ENCODE measurements around the gene TP53BP1.
"Not testable (repeated sequence)": the region's sequence is repeated elsewhere in the genome, so short reads cannot be mapped to it uniquely, and the experiment has no call there.

The TP53BP1 gene

GRCh38 chr15:43402255-43402654 is 90.7 kb downstream of the TP53BP1 start:
- H3K27ac ChIP-seq (ENCODE audit: insufficient read depth, low read depth, low read length, poor library complexity, severe bottlenecking): no peak overlapping the region
- H3K9me3 ChIP-seq (ENCODE audit: control insufficient read depth, low read length): no peaks in the 10 kb centered on the region
- H3K36me3 ChIP-seq (ENCODE audit: control insufficient read depth, insufficient read depth, low read length): peaks cover 50% of the 10 kb centered on the region
- no peak overlapping the region for H3K4me3 ChIP-seq (ENCODE audit: insufficient read depth, low read depth, low read length)
- no peaks in the 10 kb centered on the region for H3K4me1 ChIP-seq (ENCODE audit: control insufficient read depth, insufficient read depth, low read length)
- H3K27me3 ChIP-seq (ENCODE audit: control insufficient read depth, insufficient read depth, low read length, poor library complexity, severe bottlenecking): no peaks in the 10 kb centered on the region
- 98% methylated on average over 3 of the region's 3 CpGs for WGBS, 2 experiments

GRCh38 chr15:43393592-43393991 is 99.4 kb downstream of the TP53BP1 start:
- not testable (repeated sequence) for H3K4me1 ChIP-seq (ENCODE audit: control insufficient read depth, insufficient read depth, low read length); H3K4me3 ChIP-seq (ENCODE audit: insufficient read depth, low read depth, low read length); H3K27me3 ChIP-seq (ENCODE audit: control insufficient read depth, insufficient read depth, low read length, poor library complexity, severe bottlenecking); H3K9me3 ChIP-seq (ENCODE audit: control insufficient read depth, low read length); H3K27ac ChIP-seq (ENCODE audit: insufficient read depth, low read depth, low read length, poor library complexity, severe bottlenecking)
- WGBS, 2 experiments: 89 to 98% methylated on average over 4 of the region's 6 CpGs
- peaks cover 23% of the 10 kb centered on the region for H3K36me3 ChIP-seq (ENCODE audit: control insufficient read depth, insufficient read depth, low read length)

GRCh38 chr15:43390723-43391122 is 102.2 kb downstream of the TP53BP1 start:
- Histone ChIP-seq H3K27ac (ENCODE audit: insufficient read depth, low read depth, low read length, poor library complexity, severe bottlenecking) (no peak overlapping the region), H3K4me3 (ENCODE audit: insufficient read depth, low read depth, low read length) (no peak overlapping the region), H3K36me3 (ENCODE audit: control insufficient read depth, insufficient read depth, low read length) (peaks cover 18% of the 10 kb centered on the region), H3K9me3 (ENCODE audit: control insufficient read depth, low read length) (no peaks in the 10 kb centered on the region), H3K27me3 (ENCODE audit: control insufficient read depth, insufficient read depth, low read length, poor library complexity, severe bottlenecking) (no peaks in the 10 kb centered on the region), H3K4me1 (ENCODE audit: control insufficient read depth, insufficient read depth, low read length) (no peaks in the 10 kb centered on the region)
- 88 to 95% methylated on average over 8 of the region's 8 CpGs for WGBS, 2 experiments

DNA sequence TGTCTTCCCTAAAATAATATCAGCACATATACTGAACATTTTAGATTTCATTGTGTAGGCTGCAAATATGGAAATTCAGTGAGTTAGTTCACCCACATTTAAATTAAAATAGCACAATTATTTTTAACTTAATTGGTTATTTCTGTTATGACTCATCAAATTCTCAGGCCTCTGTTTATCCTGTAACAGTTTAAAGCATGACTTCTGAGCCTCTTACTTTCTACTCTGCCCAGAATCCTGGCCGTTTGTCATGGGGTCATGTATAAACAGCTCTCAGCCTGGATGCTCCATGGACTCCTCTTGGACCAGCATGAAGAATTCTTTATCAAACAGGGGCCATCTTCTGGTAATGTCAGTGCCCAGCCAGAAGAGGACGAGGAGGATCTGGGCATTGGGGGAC is 109.9 kb downstream of the TP53BP1 start:
- H3K36me3 ChIP-seq (ENCODE audit: control insufficient read depth, insufficient read depth, low read length): peaks cover 34% of the 10 kb centered on the region
- H3K4me3 ChIP-seq (ENCODE audit: insufficient read depth, low read depth, low read length): no peak overlapping the region
- 90 to 93% methylated on average over 2 of the region's 2 CpGs for WGBS, 2 experiments
- no peaks in the 10 kb centered on the region for H3K27me3 ChIP-seq (ENCODE audit: control insufficient read depth, insufficient read depth, low read length, poor library complexity, severe bottlenecking)
- H3K27ac ChIP-seq (ENCODE audit: insufficient read depth, low read depth, low read length, poor library complexity, severe bottlenecking): no peak overlapping the region
- no peaks in the 10 kb centered on the region for H3K9me3 ChIP-seq (ENCODE audit: control insufficient read depth, low read length)
- no peaks in the 10 kb centered on the region for H3K4me1 ChIP-seq (ENCODE audit: control insufficient read depth, insufficient read depth, low read length)

- WGBS, 2 experiments: 96 to 98% methylated on average over 3 to 4 of the region's 4 CpGs
- H3K27me3 ChIP-seq (ENCODE audit: control insufficient read depth, insufficient read depth, low read length, poor library complexity, severe bottlenecking): no peaks in the 10 kb centered on the region
- H3K4me1 ChIP-seq (ENCODE audit: control insufficient read depth, insufficient read depth, low read length): no peaks in the 10 kb centered on the region
- H3K4me3 ChIP-seq (ENCODE audit: insufficient read depth, low read depth, low read length): no peak overlapping the region
- H3K9me3 ChIP-seq (ENCODE audit: control insufficient read depth, low read length): no peaks in the 10 kb centered on the region
- no peak overlapping the region for H3K27ac ChIP-seq (ENCODE audit: insufficient read depth, low read depth, low read length, poor library complexity, severe bottlenecking)
- peaks cover 33% of the 10 kb centered on the region for H3K36me3 ChIP-seq (ENCODE audit: control insufficient read depth, insufficient read depth, low read length)
Observed at GRCh38 chr15:43382310-43382709, 110.6 kb downstream of the TP53BP1 start.

DNA sequence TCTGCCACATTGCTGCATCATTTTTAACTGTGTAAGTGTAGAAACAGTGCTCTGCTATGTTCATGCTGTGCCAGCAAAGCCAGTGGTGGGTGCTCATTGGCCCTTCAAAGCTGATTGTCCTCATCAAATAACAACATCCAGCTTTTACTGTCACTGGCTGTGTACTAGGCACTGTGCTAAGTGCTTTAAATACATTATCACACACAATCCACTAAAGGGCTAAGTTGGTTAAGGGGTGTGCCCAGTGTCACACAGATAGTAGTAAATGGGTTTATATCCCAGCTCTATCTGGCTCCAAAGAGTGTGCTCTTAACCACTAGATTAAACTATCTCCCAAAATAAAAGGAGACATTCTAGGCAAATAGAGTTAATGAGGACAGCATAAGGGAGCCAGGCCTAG is 114.4 kb downstream of the TP53BP1 start:
- Histone ChIP-seq H3K9me3 (ENCODE audit: control insufficient read depth, low read length) (no peaks in the 10 kb centered on the region), H3K4me3 (ENCODE audit: insufficient read depth, low read depth, low read length) (no peak overlapping the region), H3K27me3 (ENCODE audit: control insufficient read depth, insufficient read depth, low read length, poor library complexity, severe bottlenecking) (no peaks in the 10 kb centered on the region), H3K36me3 (ENCODE audit: control insufficient read depth, insufficient read depth, low read length) (peaks cover 28% of the 10 kb centered on the region), H3K4me1 (ENCODE audit: control insufficient read depth, insufficient read depth, low read length) (no peaks in the 10 kb centered on the region), H3K27ac (ENCODE audit: insufficient read depth, low read depth, low read length, poor library complexity, severe bottlenecking) (no peak overlapping the region)

GRCh38 chr15:43376017-43376705 is 116.8 kb downstream of the TP53BP1 start:
- no peak overlapping the region for H3K27ac ChIP-seq (ENCODE audit: insufficient read depth, low read depth, low read length, poor library complexity, severe bottlenecking)
- peaks cover 23% of the 10 kb centered on the region for H3K36me3 ChIP-seq (ENCODE audit: control insufficient read depth, insufficient read depth, low read length)
- no peaks in the 10 kb centered on the region for H3K9me3 ChIP-seq (ENCODE audit: control insufficient read depth, low read length)
- WGBS, 2 experiments: 82 to 87% methylated on average over 13 of the region's 13 CpGs
- H3K4me1 ChIP-seq (ENCODE audit: control insufficient read depth, insufficient read depth, low read length): peaks cover 4% of the 10 kb centered on the region
- H3K27me3 ChIP-seq (ENCODE audit: control insufficient read depth, insufficient read depth, low read length, poor library complexity, severe bottlenecking): no peaks in the 10 kb centered on the region
- H3K4me3 ChIP-seq (ENCODE audit: insufficient read depth, low read depth, low read length): no peak overlapping the region

DNA sequence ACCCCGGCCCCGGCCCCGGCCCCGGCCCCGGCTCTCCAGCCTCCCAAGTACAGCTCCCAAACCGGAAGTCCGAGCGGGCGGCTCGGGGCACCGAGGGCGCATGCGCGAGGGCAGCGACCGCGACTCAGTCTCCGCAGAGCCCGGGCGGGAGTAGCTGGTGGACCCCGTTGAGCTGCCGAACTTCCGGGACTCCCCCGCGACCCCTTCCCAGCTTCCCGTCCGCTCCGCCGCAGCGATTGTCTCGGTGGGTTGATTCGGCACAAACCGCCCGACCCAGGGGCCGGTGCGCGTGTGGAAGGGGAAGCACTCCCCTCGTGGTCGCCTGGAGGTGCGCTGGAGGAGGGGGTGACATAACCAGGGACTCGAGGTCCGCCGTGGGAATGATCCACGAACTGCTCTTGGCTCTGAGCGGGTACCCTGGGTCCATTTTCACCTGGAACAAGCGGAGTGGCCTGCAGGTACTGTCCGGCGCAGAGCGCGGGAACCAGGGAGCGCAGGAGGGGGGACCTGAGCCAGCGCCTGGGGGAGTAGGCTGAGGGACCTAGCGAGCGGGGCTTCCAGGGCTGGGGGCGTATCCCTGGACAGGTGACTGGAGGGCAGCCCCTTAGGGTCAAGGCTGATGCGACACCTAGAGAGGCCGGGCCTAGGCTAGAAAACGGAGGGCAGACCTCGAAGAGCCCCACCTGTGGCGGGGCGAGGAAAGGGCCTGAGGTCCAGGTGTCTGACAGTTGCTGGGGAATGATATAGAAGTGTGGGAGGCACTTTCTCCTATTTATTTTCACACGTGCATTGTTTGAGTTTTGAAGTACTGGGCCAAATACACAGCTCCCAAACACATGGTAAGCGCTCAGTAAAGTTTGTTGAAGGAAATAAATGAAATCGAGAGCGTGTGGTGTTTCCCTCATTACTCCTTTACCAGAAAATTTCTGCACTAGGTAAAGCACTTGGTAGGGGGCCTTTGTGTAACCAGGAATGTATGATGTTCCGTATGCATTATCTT is 121.7 kb downstream of the TP53BP1 start, which contains the start of the genes TUBGCP4 and ZSCAN29:
Gene TUBGCP4 (plus strand): TSS at position 127 of the 1,000 bp plus-strand sequence. CDS start 254 bp downstream, at position 381.
Gene ZSCAN29 (minus strand): TSS at position 69 of the 1,000 bp plus-strand sequence. CDS start 1,130 bp downstream, outside the sequence.
- peak within 1 kb of the TSS; percentile 86 for H3K4me3 ChIP-seq (ENCODE audit: insufficient read depth, low read depth, low read length)
- H3K27me3 ChIP-seq (ENCODE audit: control insufficient read depth, insufficient read depth, low read length, poor library complexity, severe bottlenecking): no peaks in the 10 kb centered on the region
- no peaks in the 10 kb centered on the region for H3K9me3 ChIP-seq (ENCODE audit: control insufficient read depth, low read length)
- peaks cover 12% of the 10 kb centered on the region for H3K4me1 ChIP-seq (ENCODE audit: control insufficient read depth, insufficient read depth, low read length)
- H3K36me3 ChIP-seq (ENCODE audit: control insufficient read depth, insufficient read depth, low read length): peaks cover 11% of the 10 kb centered on the region
- WGBS, 2 experiments: 1% methylated on average over 61 to 65 of the region's 66 CpGs
- no peak within 1 kb of the TSS for H3K27ac ChIP-seq (ENCODE audit: insufficient read depth, low read depth, low read length, poor library complexity, severe bottlenecking)

GRCh38 chr15:43370310-43370974 is 122.5 kb downstream of the TP53BP1 start:
- Histone ChIP-seq H3K27me3 (ENCODE audit: control insufficient read depth, insufficient read depth, low read length, poor library complexity, severe bottlenecking) (no peaks in the 10 kb centered on the region), H3K27ac (ENCODE audit: insufficient read depth, low read depth, low read length, poor library complexity, severe bottlenecking) (no peak overlapping the region), H3K9me3 (ENCODE audit: control insufficient read depth, low read length) (no peaks in the 10 kb centered on the region), H3K36me3 (ENCODE audit: control insufficient read depth, insufficient read depth, low read length) (peaks cover 11% of the 10 kb centered on the region), H3K4me1 (ENCODE audit: control insufficient read depth, insufficient read depth, low read length) (peaks cover 12% of the 10 kb centered on the region), H3K4me3 (ENCODE audit: insufficient read depth, low read depth, low read length) (peak overlapping the region; percentile 86)
- 1% methylated on average over 45 of the region's 45 CpGs for WGBS, 2 experiments

All from ectodermal cell (in vitro differentiated cells).